ENCODE data around the gene SLC25A30.

SLC25A30 gene

GRCh38 chr13:45417790-45418534, at the start of gene SLC25A30:
Gene SLC25A30, minus strand, starts transcription at chr13:45418373. Its CDS starts 6,948 bp downstream, at chr13:45411425.
- peak; percentile 79 to 92 (median 85) for DNase-seq (ENCODE audit: low read depth in 3 of 3)

GRCh38 chr13:45466359-45466758, 48.2 kb upstream of the SLC25A30 start:
- DNase-seq (ENCODE audit: low read depth in 3 of 3): no peak

- peak; percentile 87 to 93 (median 92) for DNase-seq (ENCODE audit: low read depth in 3 of 3)
These were observed 46.7 kb upstream of the SLC25A30 start, which contains the start of gene COG3 for GRCh38 chr13:45464687-45465453. Gene COG3, plus strand, starts transcription at chr13:45464939. Its CDS starts 98 bp downstream, at chr13:45465037.

- no peak for DNase-seq (ENCODE audit: low read depth in 3 of 3)
These were observed 46.0 kb upstream of the SLC25A30 start for GRCh38 chr13:45464141-45464686.

- DNase-seq (ENCODE audit: low read depth in 3 of 3): no peak
These were observed 38.2 kb upstream of the SLC25A30 start for GRCh38 chr13:45456196-45456972.

GRCh38 chr13:45454204-45454603, 36.0 kb upstream of the SLC25A30 start:
- no peak for DNase-seq (ENCODE audit: low read depth in 3 of 3)

GRCh38 chr13:45451282-45451681, 33.1 kb upstream of the SLC25A30 start:
- DNase-seq (ENCODE audit: low read depth in 3 of 3): no peak

- DNase-seq (ENCODE audit: low read depth in 3 of 3): no peak
These were observed 30.9 kb upstream of the SLC25A30 start for GRCh38 chr13:45448965-45449559.

GRCh38 chr13:45447050-45447661, 29.0 kb upstream of the SLC25A30 start:
- no peak for DNase-seq (ENCODE audit: low read depth in 3 of 3)

- DNase-seq (ENCODE audit: low read depth in 3 of 3): no peak
These were observed 28.0 kb upstream of the SLC25A30 start for GRCh38 chr13:45446181-45446580.

GRCh38 chr13:45445053-45445452, 26.9 kb upstream of the SLC25A30 start:
- no peak for DNase-seq (ENCODE audit: low read depth in 3 of 3)

GRCh38 chr13:45441633-45442032, 23.5 kb upstream of the SLC25A30 start:
- DNase-seq (ENCODE audit: low read depth in 3 of 3): no peak

- DNase-seq (ENCODE audit: low read depth in 3 of 3): no peak
These were observed 21.7 kb upstream of the SLC25A30 start for GRCh38 chr13:45439781-45440462.

- DNase-seq (ENCODE audit: low read depth in 3 of 3): no peak
These were observed 20.8 kb upstream of the SLC25A30 start for GRCh38 chr13:45439008-45439407.

GRCh38 chr13:45437947-45438346, 19.8 kb upstream of the SLC25A30 start:
- DNase-seq (ENCODE audit: low read depth in 3 of 3): no peak

GRCh38 chr13:45436953-45437352, 18.8 kb upstream of the SLC25A30 start:
- no peak for DNase-seq (ENCODE audit: low read depth in 3 of 3)

- DNase-seq (ENCODE audit: low read depth in 3 of 3): no peak
These were observed 18.2 kb upstream of the SLC25A30 start for GRCh38 chr13:45436332-45436731.

GRCh38 chr13:45434556-45435371, 16.6 kb upstream of the SLC25A30 start:
- DNase-seq (ENCODE audit: low read depth in 3 of 3): no peak

- no peak for DNase-seq (ENCODE audit: low read depth in 3 of 3)
These were observed 15.2 kb upstream of the SLC25A30 start for GRCh38 chr13:45433381-45433790.
